ENCODE measurements around the gene SIAH2. TPM values are rescaled to one million over a fixed set of nuclear protein-coding genes. Genes with fewer than 3 reads are reported as not detected.

The SIAH2 gene
- total and polyA plus RNA-seq, 9 of the 15 experiments (the other 6 are each of a cell fraction or from before 2014, with no cell fraction given) = 4.8 to 39.0 (median 29.9) TPM

DNA sequence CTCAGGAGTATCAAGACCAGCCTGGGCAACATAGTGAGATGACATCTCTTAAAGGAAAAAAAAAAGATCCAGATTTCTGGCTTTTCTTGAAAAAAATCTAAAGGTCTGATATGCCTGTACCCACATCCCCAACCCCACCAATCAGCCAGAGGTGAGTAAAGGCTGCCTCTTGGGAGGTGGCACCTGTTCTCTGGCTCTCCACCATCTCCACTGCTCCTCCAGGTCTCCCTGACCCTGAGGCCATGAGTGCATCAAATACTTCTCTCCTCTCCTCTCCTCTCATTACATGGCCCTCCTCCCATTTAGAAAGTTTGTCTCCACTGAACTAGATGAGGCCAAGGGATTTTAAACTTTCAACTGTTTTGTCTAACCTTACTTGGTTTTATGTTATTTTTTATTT lies 5.2 kb downstream of the SIAH2 start:
- ChIA-PET POLR2A (interaction anchor here (0.7 to 1.8 kb wide), 2 partner anchors 28 to 29 kb away, joined by 3 to 5 read pairs; no protein-coding TSS in a partner anchor), CTCF (ENCODE audit: low intra/inter-chr PET ratio) (no interaction called here)
- no peak for DNase-seq (ENCODE audit: extremely low read depth in 1 of 4, low spot score in 3 of 4)
- no peak overlapping the region for H3K27ac ChIP-seq (ENCODE audit: extremely low read depth, low read depth, low read length)
- no peak overlapping the region; a peak in 1 of 4 replicates for H3K9ac ChIP-seq (ENCODE audit: insufficient read depth in 1 of 2, low read depth in 2 of 2, low read length in 2 of 2)
- no peak overlapping the region for H2AFZ ChIP-seq (ENCODE audit: low read depth, low read length)
- peaks cover 61% of the 10 kb centered on the region for H3K36me3 ChIP-seq (ENCODE audit: control insufficient read depth, insufficient read depth, low read length)
- peaks cover 8 to 9% of the 10 kb centered on the region in 2 experiments; a peak in 4 of 5 replicates for H3K4me1 ChIP-seq (replicated peaks in 1 of 2; ENCODE audit: control insufficient read depth in 2 of 2, insufficient read depth in 2 of 2, low read length in 2 of 2)
- H3K9me1 ChIP-seq (ENCODE audit: control insufficient read depth, insufficient read depth, low read length) = no peaks in the 10 kb centered on the region
- H3K79me2 ChIP-seq (ENCODE audit: control insufficient read depth, insufficient read depth, low read length) = peaks cover 90% of the 10 kb centered on the region
- FAIRE-seq = no peak
- no peaks in the 10 kb centered on the region; the same call in 1 of the 2 replicates for H4K20me1 ChIP-seq (replicated peaks; ENCODE audit: control insufficient read depth, insufficient read depth, low read length)
- no peak overlapping the region for H3K4me2 ChIP-seq (ENCODE audit: insufficient read depth, low read length)
- H3K27me3 ChIP-seq (ENCODE audit: control insufficient read depth in 2 of 2, insufficient read depth in 2 of 2, low read length in 2 of 2) = no peaks in the 10 kb centered on the region
- no peak for TF ChIP-seq ZNF740 (CRISPR knock-in tag; IDR thresholded peaks at IDR 0.05)
- TF ChIP-seq ZNF740 (tag; IDR thresholded peaks at IDR 0.05) = no peak
- no peak for TF ChIP-seq POU5F1 (IDR thresholded peaks at IDR 0.05; ENCODE audit: borderline replicate concordance, low read depth, low read length, partially characterized antibody)
- TF ChIP-seq HEY1 (CRISPR knock-in tag; IDR thresholded peaks at IDR 0.05; ENCODE audit: borderline replicate concordance) = no peak
- TF ChIP-seq ZNF146 (CRISPR knock-in tag; IDR thresholded peaks at IDR 0.05; ENCODE audit: unreplicated experiment) = no peak
- TF ChIP-seq ZC3H4 (CRISPR knock-in tag; IDR thresholded peaks at IDR 0.05; ENCODE audit: borderline replicate concordance) = no peak
- TF ChIP-seq, protein P1, sequence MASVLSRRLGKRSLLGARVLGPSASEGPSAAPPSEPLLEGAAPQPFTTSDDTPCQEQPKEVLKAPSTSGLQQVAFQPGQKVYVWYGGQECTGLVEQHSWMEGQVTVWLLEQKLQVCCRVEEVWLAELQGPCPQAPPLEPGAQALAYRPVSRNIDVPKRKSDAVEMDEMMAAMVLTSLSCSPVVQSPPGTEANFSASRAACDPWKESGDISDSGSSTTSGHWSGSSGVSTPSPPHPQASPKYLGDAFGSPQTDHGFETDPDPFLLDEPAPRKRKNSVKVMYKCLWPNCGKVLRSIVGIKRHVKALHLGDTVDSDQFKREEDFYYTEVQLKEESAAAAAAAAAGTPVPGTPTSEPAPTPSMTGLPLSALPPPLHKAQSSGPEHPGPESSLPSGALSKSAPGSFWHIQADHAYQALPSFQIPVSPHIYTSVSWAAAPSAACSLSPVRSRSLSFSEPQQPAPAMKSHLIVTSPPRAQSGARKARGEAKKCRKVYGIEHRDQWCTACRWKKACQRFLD (CRISPR knock-in tag; IDR thresholded peaks at IDR 0.05) = no peak
- in situ Hi-C loops (cut with MboI) (no loop called here), intact Hi-C loops (cut with micrococcal nuclease) (no loop called here)
- H3K4me3 ChIP-seq = no peak overlapping the region
- H3K9me3 ChIP-seq (replicated peaks; ENCODE audit: control insufficient read depth, insufficient read depth, low read depth, low read length) = no peaks in the 10 kb centered on the region
- ATAC-seq = no peak
- BruUV-seq (replicated peaks) = no TSS peak
